OCI-M2 (cell line): Measurements from ENCODE around the gene DNMT3L.
"Not testable (repeated sequence)": the region's sequence is repeated elsewhere in the genome, so short reads cannot be mapped to it uniquely, and the experiment has no call there.

Source experiments
- DNase-seq: peaks from one replicate; lab custom pipeline; 2025; ENCODE audit not compliant: unreplicated experiment; lab: John Stamatoyannopoulos, UW

The DNMT3L gene

GRCh38 chr21:44199448-44199847, 62.2 kb downstream of the DNMT3L start:
- no peak for DNase-seq

- DNase-seq, result not testable (repeated sequence)
These were observed 64.6 kb downstream of the DNMT3L start for GRCh38 chr21:44197156-44197516.
